GM13977 (cell line): ENCODE results near the gene UGGT2.

Experiments used
- DNase-seq: peaks from one replicate; pipeline ENCODE4 v3.0.0; 2012; ENCODE audit warnings: low spot score
- in situ Hi-C: fragments of 300-500 bp; cut with MboI; formaldehyde crosslinking; loops from one replicate; pipeline ENCODE4 v1.12.0; 2022; ENCODE audit warnings: low sequenced_read_pairs, low pct_unique_long_range_greater_than_20kb, mixed read lengths, inconsistent platforms; ENCODE audit not compliant: unreplicated experiment
- TF ChIP-seq, protein P1 (sequence below): IDR thresholded peaks from 2 replicates; pipeline ENCODE4 v1.5.1; 2012; ENCODE audit warnings: mild to moderate bottlenecking, control low read depth; ENCODE audit not compliant: insufficient read depth; ENCODE audit errors: extremely low read depth, missing control alignments

The UGGT2 gene

DNA sequence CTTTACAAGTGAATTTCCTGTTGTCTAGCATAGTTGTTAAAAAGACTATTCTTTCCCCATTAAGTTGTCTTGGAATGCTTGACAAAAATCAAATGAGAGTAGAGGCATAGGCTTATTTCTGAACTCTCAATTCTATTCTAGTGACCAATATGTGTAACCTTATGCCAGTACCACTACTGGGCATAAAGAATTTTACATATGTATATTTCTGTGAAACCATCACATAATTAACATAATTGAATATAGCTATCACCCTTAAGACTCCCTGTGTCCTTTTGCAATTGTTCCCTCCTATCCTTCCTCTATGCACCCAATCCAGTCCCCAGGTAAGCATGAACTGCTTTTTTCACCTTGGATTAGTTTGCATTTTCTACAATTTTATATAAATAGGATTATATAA is 211.3 kb downstream of the UGGT2 start:
- TF ChIP-seq, protein P1, sequence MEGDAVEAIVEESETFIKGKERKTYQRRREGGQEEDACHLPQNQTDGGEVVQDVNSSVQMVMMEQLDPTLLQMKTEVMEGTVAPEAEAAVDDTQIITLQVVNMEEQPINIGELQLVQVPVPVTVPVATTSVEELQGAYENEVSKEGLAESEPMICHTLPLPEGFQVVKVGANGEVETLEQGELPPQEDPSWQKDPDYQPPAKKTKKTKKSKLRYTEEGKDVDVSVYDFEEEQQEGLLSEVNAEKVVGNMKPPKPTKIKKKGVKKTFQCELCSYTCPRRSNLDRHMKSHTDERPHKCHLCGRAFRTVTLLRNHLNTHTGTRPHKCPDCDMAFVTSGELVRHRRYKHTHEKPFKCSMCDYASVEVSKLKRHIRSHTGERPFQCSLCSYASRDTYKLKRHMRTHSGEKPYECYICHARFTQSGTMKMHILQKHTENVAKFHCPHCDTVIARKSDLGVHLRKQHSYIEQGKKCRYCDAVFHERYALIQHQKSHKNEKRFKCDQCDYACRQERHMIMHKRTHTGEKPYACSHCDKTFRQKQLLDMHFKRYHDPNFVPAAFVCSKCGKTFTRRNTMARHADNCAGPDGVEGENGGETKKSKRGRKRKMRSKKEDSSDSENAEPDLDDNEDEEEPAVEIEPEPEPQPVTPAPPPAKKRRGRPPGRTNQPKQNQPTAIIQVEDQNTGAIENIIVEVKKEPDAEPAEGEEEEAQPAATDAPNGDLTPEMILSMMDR, result no peak
- no peak for DNase-seq
- in situ Hi-C loops, result loop anchor here (25.0 kb wide), 2 partner anchors 230 to 305 kb away; no protein-coding TSS in a partner anchor

DNA sequence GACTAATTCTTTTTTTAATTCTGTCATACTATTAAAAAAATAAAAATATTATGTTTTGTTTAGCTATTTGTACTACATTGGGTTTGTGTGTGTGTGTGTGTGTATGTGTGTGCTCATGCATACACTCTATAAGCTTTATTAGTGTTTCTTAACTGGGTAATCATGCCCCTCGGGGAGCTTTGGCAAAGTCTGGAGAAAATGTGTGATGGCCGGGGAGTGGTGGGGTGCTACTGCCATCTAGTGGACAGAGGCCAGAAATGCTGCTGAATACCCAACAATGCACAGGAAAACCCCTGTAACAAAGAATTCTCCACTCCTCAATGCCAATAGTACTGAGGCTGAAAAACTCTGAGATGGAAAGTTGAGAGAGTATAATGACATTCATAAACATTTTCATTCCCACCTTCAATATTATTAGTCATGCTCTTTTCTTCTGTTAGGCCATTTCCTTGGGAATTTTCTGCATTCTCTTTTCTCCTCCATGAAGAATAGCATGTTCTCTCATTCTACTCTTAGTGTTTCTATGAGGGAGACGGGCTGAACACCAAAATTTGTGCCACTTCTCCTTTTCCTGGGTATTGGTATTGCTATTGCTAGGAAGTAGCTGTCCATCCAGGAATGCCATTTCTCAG is 219.0 kb downstream of the UGGT2 start:
- in situ Hi-C loops, result loop anchor here (25.0 kb wide), 2 partner anchors 222 to 297 kb away; no protein-coding TSS in a partner anchor
- peak; percentile 51 for DNase-seq
- TF ChIP-seq, protein P1, result peak; percentile 83

DNA sequence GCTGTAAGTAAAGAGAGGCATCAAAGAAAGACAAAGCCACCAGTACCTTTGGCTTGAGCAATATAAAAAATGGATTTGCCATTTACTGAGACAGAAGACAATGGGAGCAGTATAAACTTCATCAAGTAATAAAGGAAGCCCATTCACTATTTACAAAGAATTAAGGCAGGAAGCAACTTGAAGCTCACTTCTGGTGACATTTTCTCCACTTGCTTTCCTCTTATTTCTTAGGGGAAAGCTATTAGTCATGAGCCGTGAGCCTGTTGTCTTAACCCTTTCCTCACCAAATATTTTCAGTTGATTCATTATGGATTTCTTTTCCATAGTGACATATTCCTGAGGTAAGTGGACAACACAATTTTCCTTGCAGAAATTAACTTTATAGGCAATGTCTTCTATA is 219.5 kb downstream of the UGGT2 start:
- in situ Hi-C loops, result loop anchor here (25.0 kb wide), 2 partner anchors 221 to 296 kb away; no protein-coding TSS in a partner anchor
- TF ChIP-seq, protein P1, result no peak
- no peak for DNase-seq

DNA sequence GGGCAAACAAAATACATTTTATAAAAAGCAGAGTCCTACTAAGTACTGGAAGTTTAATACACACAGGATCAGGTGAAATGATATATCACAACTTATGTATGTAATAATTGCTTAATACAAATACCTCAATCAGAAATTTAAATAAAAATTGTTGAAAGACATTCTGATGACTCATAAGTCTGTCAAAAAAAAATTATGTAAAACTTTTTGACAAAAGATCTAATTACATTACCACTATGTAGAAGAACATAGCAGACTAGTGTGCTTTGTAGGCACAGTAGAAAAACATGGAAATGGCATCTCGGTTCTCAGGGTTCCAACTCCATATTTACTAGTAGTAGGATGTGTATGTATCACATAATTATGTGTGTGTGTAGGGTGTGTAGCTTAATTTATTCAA is 220.1 kb downstream of the UGGT2 start:
- DNase-seq, result no peak
- TF ChIP-seq, protein P1, result no peak
- in situ Hi-C loops, result loop anchor here (25.0 kb wide), 2 partner anchors 221 to 296 kb away; no protein-coding TSS in a partner anchor

DNA sequence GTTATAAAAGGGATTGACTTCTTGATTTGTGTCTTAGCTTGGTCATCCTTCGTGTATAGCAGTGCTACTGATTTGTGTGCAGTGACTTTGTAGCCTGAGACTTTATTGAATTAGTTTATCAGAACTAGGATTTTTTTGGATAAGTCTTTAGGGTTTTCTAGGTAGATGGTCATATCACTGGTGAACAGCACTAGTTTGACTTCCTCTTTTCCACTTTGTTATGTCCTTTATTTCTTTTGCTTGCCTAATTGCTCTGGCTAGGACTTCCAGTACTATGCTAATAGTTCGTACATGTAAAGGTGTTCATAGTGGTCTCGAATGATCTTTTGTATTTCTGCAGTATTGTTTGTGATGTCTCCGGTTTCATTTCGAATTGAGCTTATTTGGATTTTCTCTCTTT is 230.9 kb downstream of the UGGT2 start:
- DNase-seq, result no peak
- in situ Hi-C loops, result no loop called here
- TF ChIP-seq, protein P1, result no peak

DNA sequence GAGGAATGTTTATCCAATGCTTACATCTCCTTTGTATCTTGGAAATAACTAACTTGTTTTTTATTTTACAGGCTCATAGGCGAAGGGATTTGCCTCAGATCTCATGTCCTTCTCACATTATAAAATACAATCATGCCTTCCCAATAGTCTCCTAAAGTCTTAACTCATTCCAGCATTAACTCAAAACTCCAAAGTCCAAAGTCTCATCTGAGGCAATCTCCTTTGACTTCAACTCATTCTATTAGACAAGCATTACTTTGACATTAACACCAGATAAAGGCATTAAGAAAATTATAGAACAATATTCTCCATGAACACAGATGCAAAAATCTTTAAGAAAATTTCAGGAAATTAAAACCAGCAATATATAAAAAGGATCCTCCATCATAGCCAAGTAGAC is 238.7 kb downstream of the UGGT2 start:
- TF ChIP-seq, protein P1, result no peak
- in situ Hi-C loops, result no loop called here
- no peak for DNase-seq

DNA sequence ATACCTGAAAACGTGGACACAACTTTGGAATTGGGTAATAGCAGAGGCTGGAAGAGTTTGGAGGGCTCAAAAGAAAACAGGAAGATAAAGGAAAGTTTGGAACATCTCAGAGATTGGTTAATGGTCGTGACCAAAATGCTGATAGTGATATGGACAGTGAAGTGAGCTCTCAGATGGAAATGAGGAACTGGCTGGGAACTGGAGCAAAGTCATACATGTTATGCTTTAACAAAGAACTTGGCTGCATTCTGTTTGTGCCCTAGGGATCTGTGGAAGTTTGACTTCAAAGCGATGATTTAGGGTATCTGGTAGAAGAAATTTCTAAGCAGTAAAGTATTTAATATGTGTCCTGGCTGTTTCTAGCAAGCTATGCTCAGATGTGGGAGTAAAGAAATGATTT is 240.1 kb downstream of the UGGT2 start:
- TF ChIP-seq, protein P1, result no peak
- in situ Hi-C loops, result no loop called here
- DNase-seq, result no peak
